GM21367 (cell line): ENCODE measurements around the gene DOCK3.
"Not testable (repeated sequence)": the region's sequence is repeated elsewhere in the genome, so short reads cannot be mapped to it uniquely, and the experiment has no call there.

ENCODE experiments used
- ATAC-seq: cut with Tn5 transposase; IDR thresholded peaks from one replicate; pipeline ENCODE4 v1.9.1; 2021; ENCODE audit not compliant: unreplicated experiment

DOCK3 gene

GRCh38 chr3:51082363-51082762, 407.6 kb downstream of the DOCK3 start:
- no peak for ATAC-seq

GRCh38 chr3:51083490-51083889, 408.8 kb downstream of the DOCK3 start:
- ATAC-seq: no peak

GRCh38 chr3:51092141-51092540, 417.4 kb downstream of the DOCK3 start:
- ATAC-seq: not testable (repeated sequence)

GRCh38 chr3:51094838-51095237, 420.1 kb downstream of the DOCK3 start:
- not testable (repeated sequence) for ATAC-seq

GRCh38 chr3:51099794-51100535, 425.2 kb downstream of the DOCK3 start:
- no peak for ATAC-seq

- no peak for ATAC-seq
These were observed 425.8 kb downstream of the DOCK3 start for GRCh38 chr3:51100536-51100851.

GRCh38 chr3:51102396-51102795, 427.7 kb downstream of the DOCK3 start:
- ATAC-seq: no peak

- no peak for ATAC-seq
These were observed 431.6 kb downstream of the DOCK3 start for GRCh38 chr3:51106242-51106876.

GRCh38 chr3:51110586-51110985, 435.9 kb downstream of the DOCK3 start:
- no peak for ATAC-seq

GRCh38 chr3:51122944-51123343, 448.2 kb downstream of the DOCK3 start:
- no peak for ATAC-seq

- ATAC-seq: no peak
These were observed 448.8 kb downstream of the DOCK3 start for GRCh38 chr3:51123531-51123930.

- ATAC-seq: not testable (repeated sequence)
These were observed 456.9 kb downstream of the DOCK3 start for GRCh38 chr3:51131607-51132006.

- no peak for ATAC-seq
These were observed 463.0 kb downstream of the DOCK3 start for GRCh38 chr3:51137715-51138114.

GRCh38 chr3:51139616-51140015, 464.9 kb downstream of the DOCK3 start:
- no peak for ATAC-seq

- ATAC-seq: no peak
These were observed 466.8 kb downstream of the DOCK3 start for GRCh38 chr3:51141573-51141972.

- no peak for ATAC-seq
These were observed 471.3 kb downstream of the DOCK3 start for GRCh38 chr3:51145811-51146585.

GRCh38 chr3:51146781-51147180, 472.1 kb downstream of the DOCK3 start:
- ATAC-seq: no peak

GRCh38 chr3:51156147-51156546, 481.4 kb downstream of the DOCK3 start:
- ATAC-seq: no peak

GRCh38 chr3:51163051-51163450, 488.3 kb downstream of the DOCK3 start:
- no peak for ATAC-seq

GRCh38 chr3:51173518-51174271, 499.0 kb downstream of the DOCK3 start:
- no peak for ATAC-seq

GRCh38 chr3:51176923-51177322, 502.2 kb downstream of the DOCK3 start:
- no peak for ATAC-seq
